ENCODE measurements around the gene NAV2.

The NAV2 gene

DNA sequence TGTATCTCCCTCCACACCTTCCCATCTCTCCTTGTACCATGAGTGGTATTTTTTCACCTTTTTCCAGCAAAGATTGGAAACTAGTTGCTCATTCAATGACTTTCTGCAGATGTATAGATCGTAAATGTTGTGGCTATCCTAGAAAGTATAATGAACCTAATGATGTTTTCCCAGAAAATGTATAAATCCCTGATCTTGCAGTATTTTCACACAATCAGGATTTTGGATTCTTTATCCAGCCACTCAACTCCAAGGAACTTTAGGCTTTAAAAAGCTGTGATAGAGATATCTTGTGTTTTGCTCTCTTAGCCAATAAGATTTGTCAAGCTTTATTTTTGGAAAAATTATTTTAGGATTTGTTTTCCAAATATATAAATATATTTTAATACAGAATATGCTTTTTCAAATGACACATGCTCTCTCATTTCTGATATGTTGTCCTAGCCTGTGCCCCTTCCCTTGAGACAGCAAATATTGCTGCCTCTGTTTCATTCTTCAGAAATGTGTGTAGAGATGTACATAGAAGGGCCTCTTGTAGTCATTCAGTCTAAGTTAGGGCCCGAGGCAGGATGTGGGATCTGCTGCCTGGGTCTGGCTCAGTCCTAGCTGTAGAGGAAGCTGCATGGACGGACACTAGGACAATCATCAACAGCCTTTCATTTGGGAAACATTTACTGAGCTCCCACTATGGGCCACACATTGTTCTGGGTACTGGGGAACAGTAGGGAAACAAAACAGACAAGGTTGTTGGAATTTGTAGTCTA, 62.4 kb downstream of the NAV2 start:
- no peak for DNase-seq (ENCODE audit: low read depth, low spot score)

GRCh38 chr11:19775622-19776021, 63.0 kb downstream of the NAV2 start:
- DNase-seq (ENCODE audit: low read depth, low spot score), result no peak

- no peak for DNase-seq (ENCODE audit: low read depth, low spot score)
Measured at GRCh38 chr11:19777039-19777376, 64.4 kb downstream of the NAV2 start.

- no peak for DNase-seq (ENCODE audit: low read depth, low spot score)
Measured at GRCh38 chr11:19777377-19778102, 64.9 kb downstream of the NAV2 start.

DNA sequence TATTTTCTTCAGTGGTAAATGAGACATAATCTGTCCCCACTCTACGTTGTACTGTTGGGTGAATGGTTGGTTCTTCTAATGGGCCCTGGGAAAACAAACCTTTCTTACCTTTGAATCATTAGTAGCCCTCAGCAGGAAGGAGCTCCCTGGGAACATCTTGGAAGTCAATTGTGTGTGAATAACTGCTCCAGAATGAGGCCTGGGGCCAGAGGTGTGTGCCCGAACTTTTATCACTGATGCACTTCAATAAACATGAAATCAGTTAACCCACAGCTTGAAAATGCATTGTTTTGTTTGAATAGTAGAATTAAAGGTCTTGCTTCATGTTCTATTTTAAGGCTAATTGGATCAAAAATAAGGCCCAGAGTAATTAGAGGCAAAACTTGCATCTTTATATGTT, 67.1 kb downstream of the NAV2 start:
- DNase-seq (ENCODE audit: low read depth, low spot score), result no peak

DNA sequence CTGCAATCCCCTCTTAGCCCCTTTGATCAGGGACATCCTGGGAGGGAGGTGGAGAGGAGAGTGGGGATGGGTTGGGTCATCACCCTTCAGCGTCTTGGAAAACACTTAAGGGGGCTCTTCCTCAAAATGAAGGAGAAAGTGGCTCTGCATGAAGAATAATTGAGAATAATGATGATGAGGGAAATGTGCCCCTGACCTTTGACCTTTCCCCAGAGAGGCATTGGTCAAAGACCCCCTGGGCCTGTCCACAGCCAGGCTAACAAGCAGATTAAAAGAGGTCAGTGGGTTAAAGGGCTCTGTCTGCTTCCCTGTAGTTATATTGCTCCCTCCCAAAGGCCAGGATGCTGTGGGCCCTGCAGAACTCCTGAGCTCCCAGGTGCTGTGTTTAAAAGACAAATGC, 68.7 kb downstream of the NAV2 start:
- no peak for DNase-seq (ENCODE audit: low read depth, low spot score)

- DNase-seq (ENCODE audit: low read depth, low spot score), result no peak
Measured at GRCh38 chr11:19785265-19785664, 72.6 kb downstream of the NAV2 start.

DNA sequence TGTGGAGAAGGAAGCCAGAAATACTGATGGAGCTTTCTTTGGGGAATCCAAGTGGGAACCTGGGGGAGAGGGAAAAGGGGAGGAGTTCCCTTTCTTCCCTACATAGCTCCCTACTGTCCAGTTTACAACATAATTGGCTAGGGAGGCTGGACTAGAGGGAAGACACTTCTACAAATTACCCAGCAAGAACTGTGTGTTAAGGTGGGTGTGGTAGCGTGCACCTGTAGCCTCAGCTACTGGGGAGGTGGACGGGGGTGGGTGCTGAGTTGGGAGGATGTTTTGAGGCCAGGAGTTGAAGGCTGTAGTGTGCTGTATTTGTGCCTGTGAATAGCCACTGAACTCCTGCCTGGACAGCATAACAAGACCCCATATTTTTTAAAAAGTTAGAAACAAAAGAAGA, 74.0 kb downstream of the NAV2 start:
- DNase-seq (ENCODE audit: low read depth, low spot score), result no peak

DNA sequence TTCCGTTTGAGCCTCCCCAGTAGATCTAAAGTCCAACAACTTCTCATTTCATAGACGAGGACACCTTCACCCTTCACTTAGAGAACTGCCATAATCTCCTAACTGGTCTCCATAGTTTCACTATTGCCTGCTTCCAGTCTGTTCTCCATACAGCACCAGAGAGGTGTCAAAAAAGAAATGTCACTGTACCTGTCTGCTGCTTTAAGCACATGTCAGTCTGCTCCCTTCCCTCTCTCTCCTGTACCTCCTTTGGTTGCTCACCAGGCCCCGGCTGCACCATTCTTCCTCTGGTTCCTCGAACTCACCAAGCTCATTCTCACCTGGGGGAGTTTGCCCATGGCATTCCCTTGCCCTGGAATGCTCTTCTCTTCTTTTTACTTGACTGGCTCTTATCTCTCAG, 75.8 kb downstream of the NAV2 start:
- no peak for DNase-seq (ENCODE audit: low read depth, low spot score)

DNA sequence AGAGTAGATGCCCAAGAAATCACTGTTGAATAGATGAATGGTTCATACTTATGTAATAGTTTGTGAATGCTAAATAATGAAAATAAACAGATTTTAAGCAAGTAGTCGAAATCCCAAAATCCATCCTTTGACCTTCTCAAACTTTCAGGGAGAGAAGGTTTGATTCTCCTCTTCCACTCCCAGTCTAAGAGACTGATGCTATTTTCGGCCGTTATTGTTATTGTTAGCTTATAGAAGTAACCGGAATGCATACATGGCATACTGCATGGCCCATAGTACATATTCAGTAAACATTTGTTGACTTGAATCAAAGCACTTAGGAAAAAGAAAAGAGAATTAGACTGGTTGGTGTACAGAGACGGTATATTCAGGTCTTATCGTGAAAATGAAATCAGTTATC, 76.6 kb downstream of the NAV2 start:
- no peak for DNase-seq (ENCODE audit: low read depth, low spot score)

- no peak for DNase-seq (ENCODE audit: low read depth, low spot score)
Measured at GRCh38 chr11:19789835-19790710, 77.4 kb downstream of the NAV2 start.

GRCh38 chr11:19790831-19791552, 78.4 kb downstream of the NAV2 start:
- DNase-seq (ENCODE audit: low read depth, low spot score), result peak; percentile 79

DNA sequence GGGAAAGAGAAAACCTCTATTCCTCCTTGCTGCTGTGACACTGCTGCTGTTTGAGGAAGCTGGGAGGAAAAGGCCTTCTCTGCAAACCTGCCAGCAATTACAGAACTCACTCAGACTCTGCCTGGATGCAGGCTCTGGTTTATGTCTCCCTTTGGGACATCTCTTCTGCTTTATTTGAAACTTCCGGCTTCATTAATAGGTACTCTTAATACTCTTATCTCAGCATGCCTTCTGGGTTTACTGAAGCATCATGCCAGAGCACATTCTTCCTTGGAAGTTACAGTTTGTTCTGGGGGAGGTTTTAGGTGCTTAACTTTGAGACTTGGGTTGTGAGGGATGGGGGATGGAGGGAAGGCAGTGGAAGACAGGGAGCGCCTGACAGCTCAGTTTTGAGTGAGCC, 79.9 kb downstream of the NAV2 start:
- no peak for DNase-seq (ENCODE audit: low read depth, low spot score)

DNA sequence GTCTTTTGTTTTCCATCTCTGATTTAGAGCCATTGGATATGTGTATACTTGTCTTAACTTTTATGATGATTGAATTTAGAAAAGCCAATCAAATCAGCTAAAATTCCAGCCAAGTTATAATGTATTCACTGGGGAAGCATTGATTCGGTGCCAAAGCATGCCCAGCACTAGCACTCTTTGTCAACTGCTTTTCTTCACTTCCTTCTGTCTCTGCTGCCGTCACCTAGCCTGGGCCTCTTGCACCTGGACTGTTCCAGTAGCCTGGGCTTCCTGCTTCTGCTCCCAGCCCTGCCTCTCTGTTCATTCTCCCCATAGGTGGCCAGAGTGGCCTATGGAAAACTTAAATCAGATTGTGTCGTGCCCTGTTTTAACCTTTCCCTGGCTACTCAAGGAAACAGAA, 80.7 kb downstream of the NAV2 start:
- no peak for DNase-seq (ENCODE audit: low read depth, low spot score)

DNA sequence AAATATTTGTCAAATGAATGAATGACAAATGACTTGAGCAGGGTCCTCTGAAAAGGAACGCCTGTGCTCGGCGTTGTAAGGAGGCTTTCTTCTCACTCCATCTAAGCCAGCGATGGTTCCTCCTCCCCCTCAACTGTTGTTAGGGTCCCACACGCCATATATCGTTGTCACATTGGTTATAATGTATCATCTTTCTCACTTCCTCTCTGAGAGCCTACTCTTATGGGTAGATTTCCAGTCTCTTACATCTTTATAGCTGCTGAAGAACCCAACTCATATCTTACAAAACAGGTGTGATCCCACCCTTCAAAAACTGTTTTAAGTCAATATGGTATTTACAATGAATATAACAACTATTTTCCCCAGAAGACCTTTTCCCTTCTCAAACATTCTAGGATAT, 81.5 kb downstream of the NAV2 start:
- DNase-seq (ENCODE audit: low read depth, low spot score), result no peak

DNA sequence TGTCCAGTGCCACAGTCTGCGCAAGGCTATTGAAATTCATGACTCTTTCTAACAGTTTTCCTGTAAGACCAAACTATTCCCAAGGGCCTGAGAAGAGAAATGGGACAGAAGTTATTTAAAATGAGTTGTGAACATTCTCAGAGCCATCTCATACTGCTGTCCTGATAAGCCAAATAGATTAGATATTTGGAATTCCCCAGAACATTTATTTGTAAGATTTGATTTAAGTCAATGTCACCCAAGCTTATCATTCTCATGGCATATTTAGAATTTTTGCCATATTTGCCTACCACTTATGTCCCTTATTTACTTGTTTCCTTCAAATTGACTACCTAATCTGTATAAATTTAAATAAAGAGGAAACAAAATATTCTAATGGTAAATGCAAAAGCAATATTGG, 82.4 kb downstream of the NAV2 start:
- no peak for DNase-seq (ENCODE audit: low read depth, low spot score)

DNA sequence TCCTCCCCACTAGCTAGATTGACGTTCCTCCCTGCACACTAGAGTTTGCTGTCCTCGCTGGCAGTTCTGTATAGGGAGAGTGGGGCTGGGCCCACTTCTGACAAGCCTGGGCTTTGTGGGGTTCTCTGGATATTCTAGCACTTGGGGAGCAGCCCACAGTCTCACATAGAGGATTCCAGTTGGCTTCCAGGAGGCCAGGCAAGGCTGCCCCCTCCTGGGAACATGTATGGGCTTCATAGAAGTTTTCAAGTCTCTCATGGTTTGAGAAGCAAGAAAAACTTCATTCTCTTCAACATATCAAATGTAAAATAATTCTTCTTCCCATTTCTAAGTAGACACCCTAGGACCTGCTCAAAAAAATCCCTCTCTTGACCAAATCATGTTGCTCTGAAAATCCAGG, 87.5 kb downstream of the NAV2 start:
- DNase-seq (ENCODE audit: low read depth, low spot score), result no peak

GRCh38 chr11:19800714-19801519, 88.3 kb downstream of the NAV2 start:
- no peak for DNase-seq (ENCODE audit: low read depth, low spot score)

DNA sequence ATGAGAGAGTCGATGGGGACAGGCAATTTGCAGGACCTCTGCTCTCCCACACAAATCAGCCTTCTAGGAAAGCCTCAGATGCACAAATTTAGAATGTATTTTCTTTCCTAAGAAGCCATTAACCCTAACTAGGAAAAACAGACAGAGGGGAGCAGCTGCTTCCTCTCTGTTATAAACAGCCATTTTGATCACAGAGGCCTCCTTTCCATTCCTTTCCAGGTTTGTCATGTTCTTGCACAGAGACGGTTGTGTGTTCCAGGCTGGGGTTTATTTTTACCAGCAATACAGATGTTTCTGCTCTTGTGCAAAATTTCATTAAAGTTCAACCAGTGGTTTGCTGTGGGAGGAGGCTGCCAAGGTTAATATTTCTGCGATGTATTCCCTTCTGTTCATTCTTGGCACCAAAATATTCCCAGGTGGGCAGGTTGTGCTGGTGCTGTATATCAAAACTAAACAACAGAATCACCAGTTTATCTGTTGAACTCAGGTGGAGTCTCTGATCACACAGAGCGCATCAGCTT, 90.2 kb downstream of the NAV2 start:
- DNase-seq (ENCODE audit: low read depth, low spot score), result no peak

GRCh38 chr11:19803506-19803998, 90.9 kb downstream of the NAV2 start:
- DNase-seq (ENCODE audit: low read depth, low spot score), result no peak

- no peak for DNase-seq (ENCODE audit: low read depth, low spot score)
Measured at GRCh38 chr11:19805376-19805775, 92.7 kb downstream of the NAV2 start.

All from iPS DF 19.7 (cell line).